ENCODE data around the gene TNNI3K.

The TNNI3K gene

GRCh38 chr1:74392186-74392585, 157.0 kb downstream of the TNNI3K start:
- peak; percentile 17 for DNase-seq (ENCODE audit: low spot score)

- DNase-seq (ENCODE audit: low spot score), result no peak
Measured at GRCh38 chr1:74392840-74393239, 157.7 kb downstream of the TNNI3K start.

GRCh38 chr1:74395571-74395970, 160.4 kb downstream of the TNNI3K start:
- DNase-seq (ENCODE audit: low spot score), result no peak

- no peak for DNase-seq (ENCODE audit: low spot score)
Measured at GRCh38 chr1:74396462-74396861, 161.3 kb downstream of the TNNI3K start.

GRCh38 chr1:74396933-74397332, 161.7 kb downstream of the TNNI3K start:
- no peak for DNase-seq (ENCODE audit: low spot score)

GRCh38 chr1:74399249-74399648, 164.1 kb downstream of the TNNI3K start:
- DNase-seq (ENCODE audit: low spot score), result no peak

GRCh38 chr1:74402873-74403272, 167.7 kb downstream of the TNNI3K start:
- DNase-seq (ENCODE audit: low spot score), result no peak

GRCh38 chr1:74403606-74404005, 168.4 kb downstream of the TNNI3K start:
- no peak for DNase-seq (ENCODE audit: low spot score)

GRCh38 chr1:74406759-74407158, 171.6 kb downstream of the TNNI3K start:
- DNase-seq (ENCODE audit: low spot score), result no peak

GRCh38 chr1:74407902-74408301, 172.7 kb downstream of the TNNI3K start:
- no peak for DNase-seq (ENCODE audit: low spot score)

- DNase-seq (ENCODE audit: low spot score), result no peak
Measured at GRCh38 chr1:74412244-74412643, 177.1 kb downstream of the TNNI3K start.

- no peak for DNase-seq (ENCODE audit: low spot score)
Measured at GRCh38 chr1:74415935-74416334, 180.7 kb downstream of the TNNI3K start.

GRCh38 chr1:74419611-74420010, 184.4 kb downstream of the TNNI3K start:
- DNase-seq (ENCODE audit: low spot score), result no peak

- no peak for DNase-seq (ENCODE audit: low spot score)
Measured at GRCh38 chr1:74420467-74420866, 185.3 kb downstream of the TNNI3K start.

GRCh38 chr1:74422421-74423292, 187.5 kb downstream of the TNNI3K start:
- DNase-seq (ENCODE audit: low spot score), result no peak

GRCh38 chr1:74423471-74423870, 188.3 kb downstream of the TNNI3K start:
- DNase-seq (ENCODE audit: low spot score), result no peak

GRCh38 chr1:74425676-74426075, 190.5 kb downstream of the TNNI3K start:
- DNase-seq (ENCODE audit: low spot score), result no peak

GRCh38 chr1:74426208-74426937, 191.2 kb downstream of the TNNI3K start:
- no peak for DNase-seq (ENCODE audit: low spot score)

GRCh38 chr1:74427681-74428080, 192.5 kb downstream of the TNNI3K start:
- no peak for DNase-seq (ENCODE audit: low spot score)

- DNase-seq (ENCODE audit: low spot score), result no peak
Measured at GRCh38 chr1:74429580-74429979, 194.4 kb downstream of the TNNI3K start.

GRCh38 chr1:74430342-74430934, 195.3 kb downstream of the TNNI3K start:
- DNase-seq (ENCODE audit: low spot score), result no peak

GRCh38 chr1:74431531-74431930, 196.3 kb downstream of the TNNI3K start:
- no peak for DNase-seq (ENCODE audit: low spot score)

- no peak for DNase-seq (ENCODE audit: low spot score)
Measured at GRCh38 chr1:74432325-74432724, 197.1 kb downstream of the TNNI3K start.

Data from iPS-NIHi11 (cell line).